ENCODE results near the gene FAM107A. TPM values are rescaled to one million over a fixed set of nuclear protein-coding genes. Genes with fewer than 3 reads are reported as not detected.

Gene FAM107A
- total RNA-seq, 1 donor from 2014 or later, result not detected

GRCh38 chr3:58564456-58565160 is 12.6 kb downstream of the FAM107A start:
- intact Hi-C loops (cut with micrococcal nuclease), result no loop called here
- no peak overlapping the region for H3K27ac Mint-ChIP-seq
- TF ChIP-seq CTCF (IDR thresholded peaks at IDR 0.05), result no peak

GRCh38 chr3:58564054-58564453 is 13.1 kb downstream of the FAM107A start:
- Mint-ChIP-seq H3K4me1 (peaks cover 5% of the 10 kb centered on the region), H3K27me3 (no peaks in the 10 kb centered on the region), H3K27ac (no peak overlapping the region), H3K36me3 (ENCODE audit: low read depth) (no peaks in the 10 kb centered on the region), H3K9me3 (no peaks in the 10 kb centered on the region), H3K4me3 (no peak overlapping the region)
- ATAC-seq (ENCODE audit: low read depth) (no peak), DNase-seq (no peak)
- POLR2A ChIA-PET, result no interaction called here
- intact Hi-C loops (cut with micrococcal nuclease), result no loop called here
- CTCF ChIA-PET, result no interaction called here
- TF ChIP-seq CTCF (IDR thresholded peaks at IDR 0.05), result no peak

More at GRCh38 chr3:58564456-58565160, 12.6 kb downstream of the FAM107A start:
- Mint-ChIP-seq H3K27me3 (no peaks in the 10 kb centered on the region), H3K9me3 (no peaks in the 10 kb centered on the region), H3K36me3 (ENCODE audit: low read depth) (no peaks in the 10 kb centered on the region), H3K4me3 (no peak overlapping the region), H3K4me1 (peaks cover 6% of the 10 kb centered on the region)
- DNase-seq (no peak), ATAC-seq (ENCODE audit: low read depth) (no peak)
- CTCF ChIA-PET, result no interaction called here
- POLR2A ChIA-PET, result no interaction called here

DNA sequence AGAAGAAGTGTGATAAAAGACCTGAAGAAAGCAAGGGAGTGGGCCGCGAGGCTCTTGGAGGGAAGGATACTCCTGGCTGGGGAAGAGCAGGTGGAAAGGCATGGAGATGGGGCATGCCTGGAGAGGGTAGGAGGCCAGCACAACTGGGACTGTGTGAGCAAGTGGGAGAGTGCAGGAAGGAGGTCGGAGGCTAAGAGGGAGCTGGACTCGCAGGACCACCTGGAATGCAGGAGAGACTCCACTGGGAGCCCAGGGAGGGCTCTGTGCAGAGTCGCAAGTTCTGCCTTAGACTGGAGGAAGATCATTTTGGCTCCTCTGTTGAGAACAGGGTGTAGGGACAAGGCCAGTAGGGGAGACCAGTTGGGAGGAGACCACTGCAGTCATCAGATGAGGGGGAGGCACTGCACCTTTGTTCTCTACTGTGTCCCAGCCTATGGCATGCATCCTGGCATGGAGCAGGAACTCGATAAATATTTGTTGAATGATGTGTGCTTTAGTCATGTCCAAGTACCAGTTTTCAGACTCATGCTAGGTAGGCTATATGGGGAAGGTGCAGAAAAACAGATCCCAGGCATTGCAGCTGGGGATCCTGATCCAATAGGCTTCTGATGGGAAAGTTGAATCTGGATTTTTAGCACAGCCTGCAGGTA is 13.7 kb downstream of the FAM107A start:
- Mint-ChIP-seq H3K4me1 (no peaks in the 10 kb centered on the region), H3K36me3 (ENCODE audit: low read depth) (no peaks in the 10 kb centered on the region), H3K4me3 (no peak overlapping the region), H3K27ac (no peak overlapping the region), H3K9me3 (no peaks in the 10 kb centered on the region), H3K27me3 (no peaks in the 10 kb centered on the region)
- DNase-seq (no peak), ATAC-seq (ENCODE audit: low read depth) (no peak)
- ChIA-PET CTCF (no interaction called here), POLR2A (no interaction called here)
- intact Hi-C loops (cut with micrococcal nuclease), result no loop called here
- no peak for TF ChIP-seq CTCF (IDR thresholded peaks at IDR 0.05)

DNA sequence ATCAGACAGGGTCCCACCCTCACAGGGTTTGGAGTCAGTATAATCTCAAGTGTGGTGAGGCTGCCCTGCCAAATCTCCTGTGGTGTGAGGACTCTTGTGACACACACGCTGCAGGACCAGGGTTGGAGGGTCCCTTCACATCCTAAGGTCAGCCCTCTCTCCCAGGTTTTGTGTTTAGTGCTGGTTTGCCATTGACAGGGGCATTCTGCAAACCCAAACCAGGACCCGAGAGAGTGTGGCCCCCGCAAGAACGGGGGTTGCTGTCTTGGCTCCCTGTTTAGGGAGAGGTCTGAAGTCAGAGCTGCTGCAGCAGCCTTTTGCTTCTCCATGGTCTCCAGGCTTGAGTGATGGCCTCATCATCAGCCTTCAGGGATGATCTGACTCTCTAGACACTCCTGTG is 14.7 kb downstream of the FAM107A start:
- H3K36me3 Mint-ChIP-seq (ENCODE audit: low read depth), result no peaks in the 10 kb centered on the region
- TF ChIP-seq CTCF (IDR thresholded peaks at IDR 0.05), result no peak
- H3K27ac Mint-ChIP-seq, result no peak overlapping the region
- peaks cover 1% of the 10 kb centered on the region for H3K27me3 Mint-ChIP-seq
- intact Hi-C loops (cut with micrococcal nuclease), result no loop called here
- ATAC-seq (ENCODE audit: low read depth) (no peak), DNase-seq (no peak)
- ChIA-PET CTCF (no interaction called here), POLR2A (no interaction called here)
- no peak overlapping the region for H3K4me3 Mint-ChIP-seq
- H3K4me1 Mint-ChIP-seq, result no peaks in the 10 kb centered on the region
- H3K9me3 Mint-ChIP-seq, result no peaks in the 10 kb centered on the region

GRCh38 chr3:58560771-58561311 is 16.4 kb downstream of the FAM107A start:
- CTCF ChIA-PET, result interaction anchor here (1.0 kb wide), 1 partner anchor 9 kb away, joined by 3 read pairs; no protein-coding TSS in a partner anchor
- intact Hi-C loops (cut with micrococcal nuclease), result no loop called here
- TF ChIP-seq CTCF (IDR thresholded peaks at IDR 0.05), result no peak
- DNase-seq, result no peak
- Mint-ChIP-seq H3K36me3 (ENCODE audit: low read depth) (no peaks in the 10 kb centered on the region), H3K4me3 (no peak overlapping the region), H3K27me3 (peaks cover 9% of the 10 kb centered on the region), H3K27ac (no peak overlapping the region), H3K9me3 (no peaks in the 10 kb centered on the region), H3K4me1 (no peaks in the 10 kb centered on the region)
- no peak for ATAC-seq (ENCODE audit: low read depth)
- POLR2A ChIA-PET, result no interaction called here
